HG03460 (cell line): ENCODE results near the gene CA14.
"Not testable (repeated sequence)": the region's sequence is repeated elsewhere in the genome, so short reads cannot be mapped to it uniquely, and the experiment has no call there.

Experiments used
- ATAC-seq: cut with Tn5 transposase; IDR thresholded peaks from one replicate; pipeline ENCODE4 v1.9.1; 2021; ENCODE audit not compliant: unreplicated experiment

The CA14 gene

DNA sequence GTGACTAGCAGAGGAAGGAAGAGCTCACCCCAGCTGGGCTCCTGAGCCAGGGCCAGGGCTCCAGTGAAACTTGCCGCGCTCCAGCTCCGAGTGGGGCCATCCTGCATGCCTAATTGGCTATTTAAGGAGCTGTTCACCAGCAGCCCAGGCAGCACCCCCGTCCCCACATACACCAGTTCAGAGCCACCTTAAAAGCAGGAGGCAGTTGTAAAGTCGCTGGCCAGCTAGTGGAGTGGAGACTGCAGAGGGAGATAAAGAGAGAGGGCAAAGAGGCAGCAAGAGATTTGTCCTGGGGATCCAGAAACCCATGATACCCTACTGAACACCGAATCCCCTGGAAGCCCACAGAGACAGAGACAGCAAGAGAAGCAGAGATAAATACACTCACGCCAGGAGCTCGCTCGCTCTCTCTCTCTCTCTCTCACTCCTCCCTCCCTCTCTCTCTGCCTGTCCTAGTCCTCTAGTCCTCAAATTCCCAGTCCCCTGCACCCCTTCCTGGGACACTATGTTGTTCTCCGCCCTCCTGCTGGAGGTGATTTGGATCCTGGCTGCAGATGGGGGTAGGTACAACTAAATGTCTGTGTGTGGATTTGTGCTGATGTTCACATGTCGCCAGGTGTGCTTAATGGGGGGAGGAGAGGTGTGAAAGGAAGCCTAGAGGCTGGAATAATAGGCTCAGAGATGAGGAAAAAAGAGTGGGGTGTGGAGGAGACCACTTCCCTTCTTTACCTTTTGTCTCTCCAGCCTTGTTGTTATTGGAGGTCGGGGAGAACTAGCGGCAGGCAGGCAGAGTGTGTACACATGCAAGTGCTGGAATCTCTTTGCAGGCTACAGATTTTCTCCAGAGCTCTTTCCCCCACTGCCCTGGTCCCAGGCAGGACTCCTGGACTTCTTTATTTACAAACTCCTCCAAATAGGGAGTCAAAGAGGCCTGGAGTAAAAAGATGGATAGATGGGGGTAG, at the start of gene CA14:
CA14 (plus strand) TSS at position 151 of the 962 bp plus-strand sequence; CDS start at position 506, 355 bp downstream.
- no peak for ATAC-seq

DNA sequence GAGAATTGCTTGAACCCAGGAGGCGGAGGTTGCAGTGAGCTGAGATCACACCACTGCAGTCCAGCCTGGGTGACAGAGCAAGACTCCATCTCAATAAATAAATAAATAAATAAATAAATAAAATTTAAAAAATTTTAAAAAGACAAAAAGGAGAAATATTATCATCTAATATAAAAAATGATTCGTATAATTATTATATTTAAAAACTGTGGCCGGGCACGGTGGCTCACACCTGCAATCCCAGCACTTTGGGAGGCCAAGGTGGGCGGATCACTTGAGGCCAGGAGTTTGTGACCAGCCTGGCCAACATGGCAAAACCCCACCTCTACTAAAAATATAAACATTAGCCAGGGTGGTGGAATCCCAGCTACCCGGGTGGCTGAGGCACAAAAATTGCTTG, 49.1 kb upstream of the CA14 start:
- ATAC-seq = not testable (repeated sequence)

DNA sequence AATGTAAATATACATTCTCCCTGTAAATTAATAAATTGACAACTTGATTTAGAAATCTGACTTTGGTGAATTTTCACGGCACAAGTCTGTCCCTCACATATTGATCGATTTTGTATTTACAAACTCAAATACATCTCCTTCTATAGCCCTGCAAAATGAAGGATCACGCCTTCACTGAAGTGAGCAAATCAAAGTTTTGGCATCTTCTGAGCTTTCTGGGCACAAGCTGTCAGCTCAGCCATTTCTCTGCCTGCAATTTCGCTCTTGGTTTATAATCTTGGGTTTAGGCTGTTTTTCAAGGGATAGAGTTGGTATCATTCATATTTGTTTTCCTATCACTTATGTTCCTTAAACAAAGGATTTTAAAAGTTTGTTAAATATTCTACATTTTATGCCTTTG, 47.5 kb upstream of the CA14 start:
- no peak for ATAC-seq

DNA sequence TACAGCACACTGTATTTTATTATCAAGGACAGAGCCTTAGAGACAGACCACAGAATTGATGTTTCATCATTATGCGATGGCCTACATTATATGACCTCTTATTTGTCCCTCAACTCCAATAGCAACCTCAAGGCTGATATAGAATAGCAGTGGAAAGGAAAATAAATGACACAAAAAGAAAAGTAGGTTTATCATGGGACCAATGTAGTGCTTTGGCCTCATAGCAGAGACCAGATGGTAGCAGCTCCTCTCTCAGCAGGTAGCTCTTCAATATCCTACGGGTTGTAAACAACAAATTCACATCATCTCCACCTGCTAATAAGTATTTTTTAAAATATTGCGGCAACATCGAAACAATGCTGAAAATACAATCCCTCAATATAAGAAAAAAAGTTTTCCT, 46.9 kb upstream of the CA14 start:
- no peak for ATAC-seq

DNA sequence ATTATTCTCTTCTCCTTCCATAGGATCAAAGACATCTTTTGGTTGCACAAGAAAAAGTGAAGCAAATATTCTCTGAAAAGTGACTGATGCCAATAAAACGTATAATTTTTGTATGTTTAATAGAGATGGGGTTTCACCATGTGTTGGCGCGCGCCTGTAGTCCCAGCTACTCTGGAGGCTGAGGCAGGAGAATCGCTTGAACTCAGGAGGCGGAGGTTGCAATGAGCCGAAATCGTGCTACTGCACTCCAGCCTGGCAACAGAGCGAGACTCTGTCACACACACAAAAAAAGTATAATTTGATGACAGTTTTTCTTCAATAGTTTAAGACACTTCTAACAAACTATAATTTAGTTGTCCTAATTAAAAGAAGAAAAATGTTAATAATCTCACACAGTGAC, 45.5 kb upstream of the CA14 start:
- no peak for ATAC-seq

DNA sequence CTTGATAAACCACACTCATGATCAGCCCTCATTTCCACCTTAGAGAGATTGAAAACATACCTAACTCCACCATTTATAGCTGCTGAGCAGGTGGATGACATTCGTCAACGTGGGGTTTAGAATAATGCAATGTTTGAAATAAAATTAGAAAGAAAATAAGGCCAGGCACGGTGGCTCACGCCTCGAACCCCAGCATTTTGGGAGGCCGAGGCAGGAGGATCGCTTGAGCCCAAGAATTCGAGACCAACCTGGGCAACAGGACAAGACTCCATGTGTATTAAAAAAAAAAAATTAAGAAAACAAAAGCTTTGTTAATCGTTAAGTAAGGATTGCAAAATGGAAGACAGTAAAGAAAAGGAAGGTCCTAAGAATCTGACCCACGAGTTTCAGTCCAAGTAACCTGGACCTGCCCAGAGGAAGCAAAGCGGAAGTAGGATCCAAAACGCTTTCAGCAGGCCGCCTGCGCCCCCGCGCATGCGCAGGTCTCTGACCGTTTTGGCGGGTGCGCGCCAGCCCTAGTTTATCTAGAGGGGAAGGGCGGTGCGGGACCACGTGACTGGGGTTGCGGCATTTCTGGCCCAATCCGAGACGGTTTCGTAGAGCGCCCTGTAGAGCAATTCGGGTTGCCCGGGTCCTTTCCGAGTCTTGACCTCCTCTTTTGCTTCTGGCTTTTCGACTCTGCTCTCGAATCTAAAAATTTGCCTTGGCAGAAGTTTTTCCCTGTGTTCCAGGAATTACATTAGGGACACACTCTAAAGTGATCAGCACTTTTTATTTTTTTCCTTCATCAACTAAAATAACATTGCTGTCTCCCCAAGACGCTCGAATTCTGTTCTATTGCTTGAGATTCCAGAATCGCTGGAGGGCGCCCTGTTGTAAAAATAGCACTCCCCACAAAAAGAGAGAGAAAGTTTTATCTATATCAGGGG, 44.1 kb upstream of the CA14 start:
- ATAC-seq = peak; percentile 87

DNA sequence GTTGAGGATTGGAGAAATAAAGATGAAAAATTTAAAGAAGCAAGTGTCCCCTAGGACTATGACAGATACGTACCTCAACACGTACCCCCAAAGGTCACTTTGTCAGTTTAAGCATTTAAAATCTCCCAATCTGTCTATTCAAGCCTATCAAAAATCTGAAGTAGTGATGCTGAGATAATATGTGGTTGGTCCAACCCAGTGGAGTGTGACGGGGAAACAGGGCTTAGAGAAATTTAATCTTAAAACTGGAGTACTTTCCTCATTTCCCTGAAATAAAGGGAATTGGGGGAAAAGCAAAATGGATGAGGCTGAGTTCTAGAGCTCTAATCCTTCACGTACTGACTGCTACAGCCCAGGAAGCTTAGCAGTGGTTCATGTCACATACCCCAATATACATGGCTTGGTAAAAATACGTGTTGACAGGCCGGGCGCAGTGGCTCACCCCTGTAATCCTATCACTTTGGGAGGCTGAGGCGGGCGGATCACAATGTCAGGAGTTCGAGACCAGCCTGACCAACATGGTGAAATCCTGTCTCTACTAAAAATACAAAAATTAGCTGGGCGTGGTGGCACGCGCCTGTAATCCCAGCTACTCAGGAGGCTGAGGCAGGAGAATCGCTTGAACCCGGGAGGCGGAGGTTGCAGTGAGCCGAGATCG, 43.3 kb upstream of the CA14 start:
- ATAC-seq = not testable (repeated sequence)

DNA sequence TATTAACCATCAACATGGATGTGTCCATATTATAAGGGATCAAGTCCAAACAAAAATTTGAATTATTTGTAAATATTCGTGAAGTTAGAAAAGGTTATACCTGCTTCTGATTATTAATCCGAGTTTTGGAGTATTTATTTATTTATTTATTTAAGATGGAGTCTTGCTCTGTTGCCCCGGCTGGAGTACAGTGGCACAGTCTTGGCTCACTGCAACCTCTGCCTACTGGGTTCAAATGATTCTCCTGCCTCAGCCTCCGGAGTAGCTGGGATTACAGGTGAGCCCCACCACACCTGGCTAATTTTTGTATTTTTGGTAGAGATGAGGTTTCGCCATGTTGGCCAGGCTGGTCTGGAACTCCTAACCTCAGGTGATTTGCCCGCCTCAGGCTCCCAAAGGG, 41.7 kb upstream of the CA14 start:
- not testable (repeated sequence) for ATAC-seq

DNA sequence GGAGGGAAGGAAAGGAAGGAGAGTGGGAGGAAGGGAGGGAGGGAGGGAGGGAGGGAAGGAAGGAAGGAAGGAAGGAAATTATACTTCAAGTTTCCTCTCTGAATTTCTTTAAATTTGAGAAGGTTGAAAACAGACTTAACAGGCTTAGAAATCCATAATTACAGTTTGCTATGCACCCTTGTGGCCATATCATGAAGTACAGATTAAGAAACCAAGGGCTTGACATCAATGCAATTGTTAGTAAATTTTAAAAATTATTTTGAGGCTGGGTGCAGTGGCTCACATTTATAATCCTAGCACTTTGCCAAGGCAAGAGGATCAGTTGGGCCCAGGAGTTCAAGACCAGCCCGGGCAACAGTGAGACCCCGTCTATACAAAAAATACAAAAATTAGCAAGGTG, 36.0 kb upstream of the CA14 start:
- ATAC-seq = no peak

DNA sequence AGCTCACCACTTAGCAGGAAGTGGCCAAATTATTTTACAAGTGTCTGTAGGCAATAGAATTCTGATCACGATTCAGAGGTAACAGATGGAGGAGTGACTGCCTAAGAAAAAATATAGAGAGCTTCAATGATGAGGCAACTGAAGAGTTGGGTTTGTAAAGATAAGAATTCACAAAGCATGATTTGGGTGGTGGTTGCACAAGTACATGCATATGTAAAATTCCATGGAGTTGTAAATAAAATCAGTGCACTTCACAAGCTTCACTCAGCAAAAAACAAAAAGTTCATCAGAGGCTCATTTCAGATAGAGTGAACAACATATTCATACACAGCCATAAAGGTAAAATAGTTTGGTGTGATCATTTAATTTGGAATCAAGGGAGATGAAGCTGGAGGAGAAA, 32.6 kb upstream of the CA14 start:
- ATAC-seq = no peak

DNA sequence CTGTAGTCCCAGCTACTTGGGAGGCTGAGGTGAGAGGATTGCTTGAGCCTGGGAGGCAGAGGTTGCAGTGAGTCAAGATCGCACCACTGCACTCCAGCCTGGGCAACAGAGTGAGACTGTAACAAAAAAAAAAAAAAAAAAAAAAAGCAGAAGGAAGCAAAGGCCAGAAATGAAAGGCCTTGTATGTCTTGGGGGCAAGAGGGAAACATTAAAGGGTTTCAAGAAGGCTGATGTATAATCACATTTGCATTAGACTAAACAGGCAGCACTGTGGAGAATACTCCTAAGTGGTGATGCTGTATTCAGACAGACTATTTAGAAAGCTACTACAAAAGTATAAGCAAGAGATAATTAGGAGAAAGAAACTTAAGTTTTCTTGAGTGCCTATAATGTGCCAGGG, 32.0 kb upstream of the CA14 start:
- ATAC-seq = no peak

DNA sequence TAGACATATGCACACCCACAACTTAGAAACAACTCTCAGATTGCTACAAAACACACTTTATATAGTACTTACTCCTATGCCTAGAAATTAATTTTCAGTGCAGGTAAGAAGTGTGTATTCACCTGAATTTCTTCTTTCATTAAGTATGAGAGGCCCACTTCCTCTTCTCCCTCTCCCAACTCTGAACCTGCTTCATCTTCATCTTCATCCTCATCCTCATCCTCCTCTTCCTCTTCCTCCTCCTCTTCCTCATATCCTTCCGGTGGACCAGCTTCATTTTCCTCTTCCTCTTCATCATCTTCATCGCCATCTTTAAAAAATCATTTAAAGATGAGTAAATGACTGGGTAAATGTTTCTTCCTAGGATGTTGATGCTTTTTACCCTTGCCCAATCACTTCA, 31.1 kb upstream of the CA14 start:
- no peak for ATAC-seq

DNA sequence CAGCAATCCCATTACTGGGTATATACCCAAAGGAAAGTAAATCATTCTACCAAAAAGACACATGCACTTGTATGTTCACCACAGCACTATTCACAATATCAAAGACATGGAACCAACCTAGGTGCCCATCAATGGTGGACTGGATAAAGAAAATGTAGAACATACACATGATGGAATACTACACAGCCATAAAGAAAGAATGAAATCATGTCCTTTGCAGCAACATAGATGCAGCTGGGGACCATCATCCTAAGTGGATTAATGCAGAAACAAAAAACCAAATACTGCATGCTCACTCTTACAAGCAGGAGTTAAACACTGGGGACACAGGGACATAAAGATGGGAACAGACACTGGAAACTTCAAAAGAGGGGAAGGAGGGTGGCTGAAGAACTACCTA, 30.3 kb upstream of the CA14 start:
- no peak for ATAC-seq

DNA sequence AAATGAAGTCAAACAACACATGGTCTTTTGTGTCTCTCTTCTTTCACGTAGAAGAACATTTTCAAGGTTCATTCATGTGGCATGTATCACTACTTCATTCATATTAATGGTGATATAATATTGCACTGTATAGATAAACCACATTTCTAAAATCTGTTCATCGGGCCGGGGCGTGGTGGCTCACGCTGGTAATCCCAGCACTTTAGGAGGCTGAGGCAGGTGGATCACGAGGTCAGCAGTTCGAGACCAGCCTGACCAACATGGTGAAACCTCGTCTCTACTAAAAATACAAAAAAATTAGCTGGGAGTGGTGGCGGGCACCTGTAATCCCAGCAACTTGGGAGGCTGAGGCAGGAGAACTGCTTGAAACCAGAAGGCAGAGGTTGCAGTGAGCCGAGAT, 29.3 kb upstream of the CA14 start:
- ATAC-seq = not testable (repeated sequence)

DNA sequence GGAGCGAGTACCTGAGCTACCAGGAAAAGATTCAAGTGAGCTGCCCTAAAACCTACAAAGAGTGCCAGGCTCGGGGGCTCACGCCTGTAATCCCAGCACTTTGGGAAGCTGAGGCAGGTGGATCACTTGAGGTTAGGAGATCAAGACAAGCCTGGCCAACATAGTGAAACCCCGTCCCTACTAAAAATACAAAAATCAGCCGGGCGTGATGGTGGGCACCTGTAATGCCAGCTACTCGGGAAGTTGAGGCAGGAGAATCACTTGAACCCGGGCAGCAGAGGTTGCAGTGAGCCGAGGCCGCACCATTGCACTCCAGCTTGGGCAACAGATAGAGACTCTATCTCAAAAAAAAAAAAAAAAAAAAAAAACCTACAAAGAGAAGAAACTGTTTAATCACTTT, 24.7 kb upstream of the CA14 start:
- ATAC-seq = not testable (repeated sequence)

DNA sequence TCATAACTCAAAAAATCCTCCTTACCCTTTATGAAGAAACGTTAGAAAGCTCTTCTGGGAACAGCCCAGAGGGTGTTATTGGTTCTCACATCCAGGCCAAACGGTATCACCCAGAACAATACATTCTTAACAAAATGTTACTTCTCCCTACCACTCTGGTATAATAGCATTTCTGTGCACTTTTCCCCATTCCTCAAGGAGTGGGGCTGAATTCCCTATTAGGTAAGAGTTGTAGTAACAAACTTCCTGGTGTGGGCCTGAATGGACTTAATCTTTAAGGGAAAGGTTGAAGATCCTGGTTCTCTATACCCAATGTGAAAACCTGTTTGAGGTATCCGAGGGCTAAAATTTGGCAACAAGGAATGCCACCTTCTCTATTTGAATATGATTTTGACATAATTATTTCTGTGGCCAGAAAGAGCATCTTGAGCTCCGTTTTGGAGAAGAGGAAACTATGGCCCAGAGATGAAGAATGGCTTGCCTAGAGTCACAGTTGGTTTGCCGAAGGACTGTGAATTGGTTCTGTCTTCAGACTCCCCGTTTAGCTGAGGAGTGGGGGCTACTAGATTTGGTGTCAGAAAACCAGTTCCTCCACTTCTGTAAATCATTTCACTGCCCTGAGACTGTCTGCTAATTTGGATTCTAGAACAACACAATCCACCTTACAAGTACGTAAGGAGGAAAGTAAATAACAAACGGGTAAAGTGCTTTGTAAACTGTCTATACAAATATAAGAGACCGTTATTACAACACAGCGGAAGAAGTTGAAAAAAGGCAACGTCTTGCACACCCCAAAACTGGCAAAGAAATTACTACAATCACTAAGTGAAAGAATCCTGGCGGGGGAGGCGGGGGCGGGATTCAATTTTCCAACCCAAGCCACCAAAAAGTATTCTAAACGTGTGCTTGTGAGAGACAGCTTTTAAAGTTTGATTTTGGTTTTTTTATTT, 23.9 kb upstream of the CA14 start:
- no peak for ATAC-seq

DNA sequence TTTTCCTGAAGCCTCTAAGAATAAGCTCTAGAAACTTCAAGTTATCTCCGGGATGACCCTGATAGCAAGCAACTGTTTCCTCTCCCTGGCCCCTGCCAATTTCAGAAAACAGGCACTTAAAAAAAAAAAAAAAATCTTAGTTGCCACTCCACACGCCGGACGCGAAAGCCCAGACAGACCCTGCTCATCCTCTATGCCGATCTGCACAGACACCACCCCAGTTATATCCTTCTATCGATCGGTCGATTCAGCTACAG, 23.3 kb upstream of the CA14 start:
- ATAC-seq = no peak

DNA sequence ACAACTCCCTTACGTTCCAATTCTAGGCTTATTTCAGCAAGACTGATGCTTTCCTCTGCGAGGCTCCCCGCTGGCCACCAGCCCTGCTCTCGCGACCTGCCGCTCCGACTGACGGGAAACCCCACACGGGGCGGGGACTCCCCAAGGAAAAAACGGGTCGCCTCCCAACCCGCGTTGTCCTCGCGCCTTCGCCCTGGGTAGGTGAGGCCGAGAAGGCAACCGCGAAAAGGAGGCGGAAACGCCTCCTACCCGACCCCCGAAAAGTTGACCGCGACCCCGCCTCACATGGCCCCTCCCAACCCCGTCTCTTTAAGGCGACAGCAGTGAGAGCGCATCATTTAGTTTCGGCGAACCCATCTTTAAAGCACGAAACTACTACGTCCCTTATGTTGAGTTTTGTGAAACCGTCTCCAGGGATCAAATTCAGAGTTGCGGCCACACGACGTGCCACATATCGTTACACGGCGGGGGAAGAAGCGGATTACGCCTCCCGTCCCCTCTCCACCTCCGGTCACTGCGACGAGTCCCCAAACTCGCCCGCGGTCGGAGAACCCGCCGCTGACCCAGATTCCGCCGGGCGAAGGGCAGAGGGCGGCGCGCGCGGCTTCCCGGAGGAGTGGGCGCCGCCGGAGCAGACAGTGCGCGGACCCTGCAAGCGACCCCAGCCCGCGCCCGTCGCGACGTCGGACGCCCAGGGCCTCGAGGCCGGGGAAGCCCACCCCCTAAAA, 22.8 kb upstream of the CA14 start:
- peak; percentile 56 for ATAC-seq

DNA sequence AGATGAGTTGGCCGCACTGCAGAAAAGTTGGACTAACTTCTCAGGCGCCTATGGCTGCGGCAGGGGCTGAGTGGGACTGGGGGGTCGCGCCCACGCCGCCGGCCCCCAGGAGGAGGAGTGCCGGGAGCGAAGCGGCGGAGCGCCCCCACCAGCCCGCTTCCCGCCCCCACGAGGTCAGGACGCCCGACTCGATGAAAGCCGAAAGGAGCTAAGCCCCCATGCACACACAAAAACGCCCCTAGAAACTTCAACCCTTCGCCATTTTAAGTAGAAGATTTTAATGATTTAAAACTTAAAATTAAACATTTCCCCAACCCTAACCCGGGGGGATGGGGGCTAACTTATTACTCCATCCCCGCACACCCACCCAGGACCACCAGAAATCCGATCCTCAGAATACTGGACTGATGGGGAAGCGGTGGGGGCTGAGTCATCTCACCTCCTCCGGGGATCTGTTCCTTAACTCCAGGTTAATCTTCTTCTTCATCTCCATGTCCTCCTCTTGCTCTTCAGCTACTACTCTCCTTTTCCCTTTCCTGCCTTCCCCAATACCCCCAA, 22.2 kb upstream of the CA14 start:
- ATAC-seq = no peak
